Upper lobe of left lung (tissue), 4 donors: ENCODE measurements around the gene NBPF3.

ENCODE experiments used
- CTCF ChIP-seq, 6 experiments: fragments of 450-650 bp in 4 of 6; fragments of 200-600 bp in 2 of 6; sonication (generic) in 2 of 6; IDR thresholded peaks; one replicate each; pipeline ENCODE4 v1.5.1; 2016 to 2019; ENCODE audit warnings: antibody characterized with exemption in 6 of 6
- EP300 ChIP-seq, 4 donors: sonication (generic); formaldehyde crosslinking; IDR thresholded peaks; one replicate each; pipeline ENCODE4 v1.5.1; 2017; ENCODE audit warnings: antibody characterized with exemption in 4 of 4, control low read depth in 2 of 4
- POLR2AphosphoS5 ChIP-seq, 2 donors: sonication (generic); formaldehyde crosslinking; IDR thresholded peaks; one replicate each; pipeline ENCODE4 v1.5.1; 2017; ENCODE audit warnings: antibody characterized with exemption in 2 of 2

DNA sequence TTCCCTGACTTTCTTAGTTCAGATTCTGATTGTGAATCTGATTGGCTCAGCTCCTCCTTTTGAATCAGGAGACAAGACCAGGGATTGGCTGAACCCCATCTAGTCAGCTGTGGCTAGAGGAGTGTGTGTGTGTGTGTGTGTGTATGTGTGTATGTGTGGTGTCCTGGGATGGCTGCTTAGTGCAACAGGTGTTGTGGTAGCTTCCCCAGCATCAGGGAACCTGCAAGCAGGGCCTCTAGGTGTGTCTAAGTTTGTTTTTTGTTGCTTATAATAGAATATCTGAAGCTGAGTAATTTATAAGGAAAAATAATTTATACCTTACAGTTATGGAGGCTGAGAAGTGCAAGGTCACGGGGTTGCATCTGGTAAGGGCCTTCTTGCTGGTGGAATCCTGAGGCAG is 56.1 kb downstream of the NBPF3 start:
- TF ChIP-seq CTCF (IDR thresholded peaks at IDR 0.05) = no peak
- no peak for TF ChIP-seq EP300 (IDR thresholded peaks at IDR 0.05)
- no peak for TF ChIP-seq POLR2AphosphoS5 (IDR thresholded peaks at IDR 0.05)
